Activated CD8-positive, alpha-beta memory T cell treated with anti-CD3 and anti-CD28 coated beads for 4 hours (primary cell): ENCODE data around the gene GPR89B.
"Not testable (repeated sequence)": the region's sequence is repeated elsewhere in the genome, so short reads cannot be mapped to it uniquely, and the experiment has no call there.

Experiments used
- DNase-seq, 2 donors: peaks; one replicate each; pipeline ENCODE4 v3.0.0-alpha.2; 2020; ENCODE audit warnings: low read depth in 2 of 2

Gene GPR89B

GRCh38 chr1:147940456-147940855 lies 12.2 kb downstream of the GPR89B start:
- not testable (repeated sequence) for DNase-seq

DNA sequence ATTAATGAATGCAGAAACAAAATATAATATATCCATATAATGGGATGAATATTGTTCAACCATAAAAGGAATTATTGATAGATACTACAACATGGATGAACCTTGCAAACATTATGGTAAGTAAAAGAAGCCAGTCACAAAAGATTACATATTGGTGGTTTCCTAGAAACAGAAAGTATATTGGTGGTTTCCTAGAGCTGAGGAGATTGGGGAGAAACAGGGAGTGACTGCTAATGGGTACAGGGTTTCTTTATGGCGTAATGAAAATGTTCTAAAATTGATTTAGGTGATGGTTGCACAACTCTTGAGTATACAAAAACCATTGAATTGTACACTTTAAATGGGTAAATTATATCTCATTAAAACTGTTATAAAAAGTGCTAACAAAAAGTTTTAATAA lies 14.3 kb downstream of the GPR89B start:
- DNase-seq: not testable (repeated sequence)

- not testable (repeated sequence) for DNase-seq
Observed at GRCh38 chr1:147949517-147949916, 21.3 kb downstream of the GPR89B start.

- DNase-seq: not testable (repeated sequence)
Observed at GRCh38 chr1:147958906-147959305, 30.7 kb downstream of the GPR89B start.

- not testable (repeated sequence) for DNase-seq
Observed at GRCh38 chr1:147959680-147960079, 31.5 kb downstream of the GPR89B start.

DNA sequence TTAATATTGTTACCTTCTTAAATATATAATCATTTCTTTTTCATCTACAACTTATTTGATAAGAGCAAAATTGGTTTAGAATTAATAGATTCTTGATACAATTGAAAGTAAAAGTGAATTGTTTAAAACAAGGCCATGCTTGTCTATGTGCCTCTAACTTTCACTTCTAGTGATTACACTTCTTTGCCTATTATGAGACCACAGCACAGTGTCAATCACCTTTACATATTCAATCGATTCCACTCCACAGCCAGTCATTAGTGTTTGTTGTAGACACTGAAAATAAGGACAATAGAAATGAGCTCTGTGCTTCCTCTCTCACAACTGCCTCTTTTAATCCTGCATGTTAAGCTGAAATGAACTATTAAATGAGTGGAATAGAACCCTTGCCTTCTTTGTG lies 36.4 kb downstream of the GPR89B start:
- not testable (repeated sequence) for DNase-seq

- DNase-seq: not testable (repeated sequence)
Observed at GRCh38 chr1:147966657-147967056, 38.4 kb downstream of the GPR89B start.

DNA sequence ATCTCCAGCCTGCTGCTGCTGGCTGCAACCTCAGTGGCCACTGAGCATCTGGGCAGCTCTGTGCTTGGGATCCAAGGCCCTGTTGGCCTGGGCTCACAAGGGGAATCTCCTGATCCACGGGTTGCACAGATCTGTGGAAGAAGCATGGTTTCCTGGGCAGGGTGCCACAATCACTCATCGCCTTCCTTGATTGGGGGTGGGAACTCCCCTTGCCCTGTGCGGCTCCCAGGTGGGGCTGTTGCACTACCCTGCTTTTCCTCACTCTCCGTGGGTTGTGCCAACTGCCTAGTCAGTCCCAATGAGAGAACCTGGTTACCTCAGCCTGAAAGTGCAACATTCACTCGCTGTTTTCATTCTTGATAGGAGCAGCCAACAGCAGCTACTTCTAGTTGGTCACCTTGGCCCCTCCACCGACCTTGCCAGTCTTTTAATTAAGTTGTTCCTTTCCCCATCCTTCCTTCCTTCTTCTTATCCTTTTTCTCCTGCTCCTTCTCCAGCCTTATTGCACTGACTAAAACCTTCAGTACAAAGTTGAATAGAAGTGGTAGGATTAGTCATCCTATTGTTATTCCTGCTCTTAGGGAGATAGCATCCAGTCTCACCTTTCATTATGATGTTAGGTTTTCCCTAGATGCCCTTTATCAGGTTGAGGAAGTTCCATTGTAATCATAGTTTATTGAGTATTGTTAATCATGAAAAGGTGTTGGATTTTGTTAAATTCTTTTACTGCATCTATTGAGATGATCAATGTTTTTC lies 50.9 kb downstream of the GPR89B start:
- DNase-seq: not testable (repeated sequence)

DNA sequence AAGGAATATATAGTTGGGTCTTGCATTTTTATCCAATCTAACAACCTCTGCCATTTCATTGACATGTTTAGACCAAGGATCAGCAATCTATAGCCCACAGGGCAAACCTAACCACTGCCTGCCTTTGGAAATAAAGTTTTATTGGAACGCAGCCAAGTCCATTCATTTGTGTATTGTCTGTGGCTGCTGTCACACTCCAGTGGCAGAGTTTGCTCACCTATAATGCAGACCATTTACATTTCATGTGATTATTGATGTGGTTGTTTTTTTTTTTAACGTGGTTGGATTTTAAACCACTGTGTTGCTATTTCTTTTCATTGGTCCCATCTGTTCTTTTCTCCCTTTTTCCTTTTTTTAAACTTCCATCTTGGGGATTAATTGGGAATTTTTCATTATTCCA lies 57.2 kb downstream of the GPR89B start:
- not testable (repeated sequence) for DNase-seq

- not testable (repeated sequence) for DNase-seq
Observed at GRCh38 chr1:147987893-147988292, 59.7 kb downstream of the GPR89B start.

DNA sequence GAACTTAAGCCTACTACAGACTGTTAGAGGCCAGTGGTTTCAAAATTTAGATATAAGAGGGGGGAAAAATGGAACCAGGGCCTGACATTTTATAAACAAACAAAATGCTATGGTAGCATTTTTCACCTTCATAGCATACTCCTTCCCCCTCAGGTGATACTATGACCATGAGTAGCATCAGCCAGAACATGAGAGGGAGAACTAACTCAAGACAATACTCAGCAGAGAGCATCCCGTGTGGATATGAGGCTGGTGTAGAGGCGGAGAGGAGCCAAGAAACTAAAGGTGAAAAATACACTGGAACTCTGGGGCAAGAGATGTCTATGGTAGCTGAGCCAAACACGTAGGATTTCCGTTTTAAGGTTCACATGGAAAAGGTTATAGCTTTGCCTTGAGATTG lies 64.7 kb downstream of the GPR89B start:
- not testable (repeated sequence) for DNase-seq

DNA sequence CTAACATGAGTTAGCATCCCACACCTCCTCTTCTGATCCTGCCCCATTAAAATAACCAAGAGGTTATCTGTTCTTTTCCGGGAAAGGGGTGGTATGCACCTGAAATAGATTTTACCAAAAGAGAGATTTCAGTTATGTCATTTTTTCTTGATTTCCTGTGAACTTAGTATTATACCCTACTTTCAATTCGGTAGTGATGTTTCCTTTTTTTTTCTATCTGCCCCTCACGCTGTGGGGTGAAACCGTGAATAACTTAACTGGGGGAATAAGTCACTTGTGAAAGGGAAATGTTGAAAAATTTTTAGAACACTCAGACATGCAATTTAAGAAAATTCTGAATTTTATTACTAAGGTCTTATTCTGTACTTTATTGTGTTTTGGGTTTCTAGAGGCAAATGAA lies 65.2 kb downstream of the GPR89B start:
- DNase-seq: not testable (repeated sequence)

DNA sequence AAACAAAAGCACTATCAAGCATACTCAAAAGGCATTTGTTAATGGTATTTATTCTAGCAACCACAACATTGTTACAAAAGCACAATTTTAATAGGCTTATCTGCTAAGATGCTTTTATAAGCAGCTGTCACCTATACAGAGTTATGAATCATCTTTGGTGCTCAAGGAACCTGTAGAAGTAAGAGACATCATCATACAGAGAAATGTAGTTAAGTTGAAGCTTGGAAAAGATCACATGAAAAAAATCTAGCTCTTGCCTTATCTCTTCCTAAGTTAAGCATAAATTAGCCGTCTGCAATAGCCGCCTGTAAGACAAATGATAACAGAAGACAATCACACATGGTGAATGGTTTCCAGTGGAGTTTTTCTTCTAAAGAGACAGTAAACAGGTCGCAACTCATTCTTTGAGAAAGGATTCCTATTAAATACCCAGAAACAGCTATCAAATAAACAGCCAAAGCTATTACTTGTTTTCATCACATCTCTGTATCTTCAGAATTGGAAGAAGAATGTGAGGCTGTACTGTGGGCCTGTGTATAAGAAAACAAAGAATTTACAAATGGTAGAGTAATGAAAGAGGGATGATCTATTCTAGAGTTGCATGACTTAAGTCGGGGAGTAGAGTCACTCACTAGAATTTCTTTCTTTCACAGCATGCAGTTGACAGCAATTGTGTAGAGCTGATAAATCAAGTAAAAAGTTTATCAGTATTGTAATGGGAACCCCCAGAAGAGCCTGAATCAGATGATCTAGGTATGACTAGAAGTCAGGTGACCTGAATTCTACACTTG lies 65.8 kb downstream of the GPR89B start:
- DNase-seq: not testable (repeated sequence)

DNA sequence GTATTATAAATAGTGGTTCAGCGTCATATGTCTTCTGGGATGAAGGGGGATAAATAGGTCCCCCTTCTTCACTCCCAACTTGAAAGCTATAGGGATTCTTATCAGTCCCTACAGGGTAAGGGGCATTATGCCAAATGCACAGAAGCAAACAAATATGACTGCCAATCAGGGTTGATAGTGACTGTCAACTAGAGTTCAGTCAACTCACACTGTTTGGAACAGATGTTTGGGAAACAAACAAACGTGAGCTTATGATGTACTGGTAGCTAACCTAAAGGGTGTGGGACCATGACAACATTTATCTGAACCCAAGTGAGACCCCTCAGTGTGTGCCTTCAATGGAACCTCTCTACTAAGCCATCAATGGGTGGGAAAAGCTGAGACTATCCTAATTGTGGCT lies 67.9 kb downstream of the GPR89B start:
- not testable (repeated sequence) for DNase-seq

DNA sequence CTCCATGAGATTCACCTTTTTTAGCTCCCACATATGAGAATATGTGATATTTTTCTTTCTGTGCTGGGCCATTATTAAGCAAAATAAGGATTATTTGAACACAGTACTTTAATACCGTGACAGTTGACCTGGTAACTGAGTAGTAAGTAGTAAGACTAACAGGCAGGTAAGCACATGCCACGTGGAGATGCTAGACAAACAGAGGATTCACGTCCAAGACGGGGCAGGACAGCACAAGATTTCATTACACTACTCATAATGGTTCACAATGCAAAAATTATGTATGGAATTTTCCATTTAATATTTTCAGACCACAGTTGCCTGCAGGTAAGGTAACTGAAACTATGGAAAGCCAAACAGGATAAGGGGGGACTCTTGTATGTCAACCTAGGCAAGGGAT lies 79.5 kb downstream of the GPR89B start:
- DNase-seq: not testable (repeated sequence)

- DNase-seq: no peak
Observed at GRCh38 chr1:148010527-148010926, 82.3 kb downstream of the GPR89B start.

DNA sequence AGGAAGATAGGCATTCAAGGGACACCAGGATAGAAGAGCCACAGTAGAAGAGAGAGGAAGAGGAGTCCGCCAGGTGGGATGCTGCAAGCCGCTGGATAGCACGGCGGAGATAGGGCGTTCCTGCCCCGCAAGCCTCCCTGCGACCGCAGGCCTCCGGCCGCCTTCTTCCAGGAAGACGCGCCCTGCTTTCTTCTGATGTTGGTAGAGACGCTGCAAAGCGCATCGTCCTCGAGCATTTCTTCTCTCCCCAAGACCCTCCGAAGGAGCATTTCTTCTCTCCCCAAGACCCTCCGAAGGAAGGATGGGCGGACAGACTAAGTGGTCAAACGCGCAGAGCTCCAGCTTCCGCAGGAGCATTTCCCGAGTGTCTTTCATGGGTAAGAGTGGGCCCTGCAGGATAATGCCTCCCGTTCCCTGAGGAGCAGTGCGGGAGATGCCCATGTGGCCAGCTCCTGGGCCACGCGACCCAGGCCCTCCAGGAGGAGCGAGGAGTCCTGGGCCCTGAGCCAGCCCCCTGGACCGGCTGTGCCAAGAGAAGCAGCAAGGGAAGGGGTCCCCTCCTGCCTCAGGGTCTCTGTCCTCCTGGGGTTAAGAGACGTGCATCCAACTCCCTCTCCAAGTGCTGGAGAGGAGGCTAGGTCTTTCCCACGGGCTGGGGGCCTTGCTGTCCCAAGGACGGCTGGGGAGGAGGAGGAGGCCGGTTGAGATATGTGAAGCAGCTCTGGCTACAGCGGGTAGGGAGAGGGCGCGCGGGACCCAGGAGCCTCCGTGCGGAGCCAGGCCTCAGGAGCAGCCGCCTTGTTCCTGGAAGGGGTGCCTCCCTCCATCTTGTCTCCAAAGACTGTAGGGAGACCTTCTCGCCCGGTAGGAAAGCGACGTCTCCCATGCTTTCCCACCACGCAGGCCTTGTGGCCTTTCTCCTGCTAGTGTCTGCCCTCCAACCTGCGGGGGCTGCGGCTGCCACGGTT lies 85.2 kb downstream of the GPR89B start:
- DNase-seq: not testable (repeated sequence)

GRCh38 chr1:148014289-148015200 lies 86.3 kb downstream of the GPR89B start:
- not testable (repeated sequence) for DNase-seq

GRCh38 chr1:148024918-148025317 lies 96.7 kb downstream of the GPR89B start:
- DNase-seq: not testable (repeated sequence)

- DNase-seq: not testable (repeated sequence)
Observed at GRCh38 chr1:148027004-148027403, 98.8 kb downstream of the GPR89B start.

- not testable (repeated sequence) for DNase-seq
Observed at GRCh38 chr1:148032247-148032646, 104.0 kb downstream of the GPR89B start.
